ENCODE data around the gene NPLOC4. TPM values are rescaled to one million over a fixed set of nuclear protein-coding genes. Genes with fewer than 3 reads are reported as not detected.
"Not testable (repeated sequence)": the region's sequence is repeated elsewhere in the genome, so short reads cannot be mapped to it uniquely, and the experiment has no call there.

Gene NPLOC4
- total RNA-seq, 1 donor from 2014 or later: 51.9 TPM

DNA sequence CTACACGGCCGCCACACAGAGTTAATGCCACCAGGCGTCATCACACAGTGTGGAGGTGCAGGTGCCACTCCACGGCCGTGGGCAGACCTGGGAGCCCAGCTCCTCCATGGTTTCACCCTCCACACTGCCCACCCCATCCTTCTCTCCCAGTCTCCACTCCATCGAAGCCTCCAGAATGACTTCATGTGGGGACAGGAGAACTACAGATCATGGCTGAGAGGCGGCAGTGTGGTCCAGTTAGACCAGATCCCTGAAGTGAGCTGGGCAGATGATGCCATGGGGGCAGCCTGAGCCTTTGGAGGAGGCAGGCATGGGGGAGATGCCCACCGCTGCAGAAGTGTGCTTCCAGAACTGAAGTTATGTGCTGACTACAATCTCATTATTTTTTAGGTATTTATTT lies 46.8 kb downstream of the NPLOC4 start:
- H3K4me3 ChIP-seq (ENCODE audit: low read depth, low read length): no peak overlapping the region
- no peak for DNase-seq (ENCODE audit: low read depth)
- TF ChIP-seq, protein P1, sequence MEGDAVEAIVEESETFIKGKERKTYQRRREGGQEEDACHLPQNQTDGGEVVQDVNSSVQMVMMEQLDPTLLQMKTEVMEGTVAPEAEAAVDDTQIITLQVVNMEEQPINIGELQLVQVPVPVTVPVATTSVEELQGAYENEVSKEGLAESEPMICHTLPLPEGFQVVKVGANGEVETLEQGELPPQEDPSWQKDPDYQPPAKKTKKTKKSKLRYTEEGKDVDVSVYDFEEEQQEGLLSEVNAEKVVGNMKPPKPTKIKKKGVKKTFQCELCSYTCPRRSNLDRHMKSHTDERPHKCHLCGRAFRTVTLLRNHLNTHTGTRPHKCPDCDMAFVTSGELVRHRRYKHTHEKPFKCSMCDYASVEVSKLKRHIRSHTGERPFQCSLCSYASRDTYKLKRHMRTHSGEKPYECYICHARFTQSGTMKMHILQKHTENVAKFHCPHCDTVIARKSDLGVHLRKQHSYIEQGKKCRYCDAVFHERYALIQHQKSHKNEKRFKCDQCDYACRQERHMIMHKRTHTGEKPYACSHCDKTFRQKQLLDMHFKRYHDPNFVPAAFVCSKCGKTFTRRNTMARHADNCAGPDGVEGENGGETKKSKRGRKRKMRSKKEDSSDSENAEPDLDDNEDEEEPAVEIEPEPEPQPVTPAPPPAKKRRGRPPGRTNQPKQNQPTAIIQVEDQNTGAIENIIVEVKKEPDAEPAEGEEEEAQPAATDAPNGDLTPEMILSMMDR (conservative IDR thresholded peaks at IDR 0.05; ENCODE audit: low read depth, low read length): no peak

DNA sequence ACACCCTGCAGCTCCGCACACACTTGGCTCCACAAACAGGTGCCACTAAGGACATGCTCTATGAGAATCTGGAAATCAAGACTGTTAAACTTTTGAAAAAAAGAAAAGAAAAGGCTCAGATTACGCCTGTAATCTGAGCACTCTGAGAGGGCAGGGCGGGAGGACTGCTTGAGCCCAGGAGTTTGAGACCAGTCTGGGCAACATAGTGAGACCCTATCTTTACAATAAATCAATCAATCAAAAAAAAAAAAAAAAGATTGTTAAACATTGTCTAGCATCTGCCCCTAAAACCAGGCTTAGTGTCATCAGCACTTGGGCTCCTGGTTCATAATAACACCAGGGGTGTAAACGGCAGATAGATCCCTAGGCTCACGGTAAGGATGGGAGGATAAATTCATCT lies 47.3 kb downstream of the NPLOC4 start:
- H3K4me3 ChIP-seq (ENCODE audit: low read depth, low read length): no peak overlapping the region
- TF ChIP-seq, protein P1 (conservative IDR thresholded peaks at IDR 0.05; ENCODE audit: low read depth, low read length): no peak
- DNase-seq (ENCODE audit: low read depth): no peak

DNA sequence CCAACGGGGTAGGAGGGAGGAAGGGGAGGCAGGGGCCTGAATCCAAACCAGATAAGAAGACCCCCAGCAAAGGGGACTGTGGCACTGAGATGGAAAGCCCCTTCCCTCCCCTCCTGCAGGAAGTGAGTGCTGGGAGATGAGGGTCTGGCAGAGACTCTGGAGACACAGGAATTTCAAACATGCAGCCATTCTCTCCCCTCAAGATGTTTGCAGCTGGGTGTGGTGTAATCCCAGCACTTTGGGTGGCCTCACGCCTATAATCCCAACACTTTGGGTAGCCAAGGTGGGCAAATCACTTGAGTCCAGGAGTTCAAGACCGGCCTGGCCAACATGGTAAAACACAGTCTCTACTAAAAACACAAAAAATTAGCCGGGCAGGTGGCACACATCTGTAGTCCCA lies 50.8 kb downstream of the NPLOC4 start:
- H3K4me3 ChIP-seq (ENCODE audit: low read depth, low read length): no peak overlapping the region
- no peak for DNase-seq (ENCODE audit: low read depth)
- TF ChIP-seq, protein P1 (conservative IDR thresholded peaks at IDR 0.05; ENCODE audit: low read depth, low read length): no peak

DNA sequence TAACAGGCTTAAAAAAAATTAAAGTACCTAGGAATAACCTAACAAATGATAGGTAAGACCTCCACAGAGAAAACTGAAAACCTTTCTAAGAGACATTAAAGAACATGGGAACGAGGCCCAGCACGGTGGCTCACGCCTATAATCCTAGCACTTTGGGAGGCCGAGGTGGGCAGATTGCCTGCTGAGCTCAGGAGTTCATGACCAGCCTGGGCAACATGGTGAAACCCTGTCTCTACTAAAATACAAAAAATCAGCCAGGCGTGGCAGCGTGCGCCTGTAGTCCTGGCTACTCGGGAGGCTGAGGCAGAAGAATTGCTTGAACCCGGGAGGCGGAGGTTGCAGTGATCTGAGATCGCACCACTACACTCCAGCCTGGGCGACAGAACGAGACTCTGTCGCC lies 52.1 kb downstream of the NPLOC4 start:
- H3K4me3 ChIP-seq (ENCODE audit: low read depth, low read length); DNase-seq (ENCODE audit: low read depth): not testable (repeated sequence)

DNA sequence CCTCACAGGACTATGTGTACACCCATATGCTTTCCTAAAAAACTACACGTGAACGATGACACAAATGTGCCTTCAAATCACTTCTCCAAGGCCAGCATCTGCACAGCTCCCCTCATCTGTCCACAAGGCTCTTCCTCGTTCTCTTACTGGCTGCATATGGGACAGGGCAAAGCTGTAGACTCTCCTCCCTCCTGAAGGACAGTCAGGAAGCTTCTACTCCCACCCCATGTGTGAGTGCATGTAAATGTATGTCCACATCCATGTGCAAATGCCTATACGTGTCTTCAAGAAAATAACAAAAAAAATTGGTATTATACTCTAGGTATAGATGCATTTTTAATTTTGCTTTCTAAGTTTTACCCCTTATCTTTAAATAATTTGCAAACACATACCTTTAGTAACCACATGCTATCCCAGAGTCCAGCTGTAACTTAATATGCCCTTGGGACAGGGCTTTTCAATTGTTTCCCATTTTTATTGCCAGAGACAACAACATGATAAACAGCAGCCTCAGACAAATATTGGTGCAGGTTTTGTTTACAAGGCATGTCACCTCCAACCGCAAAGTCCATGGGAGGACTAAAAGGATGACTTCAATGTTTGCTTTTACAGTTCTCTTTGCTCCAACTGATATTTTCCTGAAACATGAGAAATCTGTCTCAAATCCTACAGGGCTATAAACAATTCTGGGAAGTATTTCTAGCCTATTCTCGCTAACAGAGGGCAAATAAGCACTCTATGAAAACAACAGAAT lies 53.1 kb downstream of the NPLOC4 start:
- no peak for DNase-seq (ENCODE audit: low read depth)
- no peak overlapping the region for H3K4me3 ChIP-seq (ENCODE audit: low read depth, low read length)
- TF ChIP-seq, protein P1 (conservative IDR thresholded peaks at IDR 0.05; ENCODE audit: low read depth, low read length): no peak

DNA sequence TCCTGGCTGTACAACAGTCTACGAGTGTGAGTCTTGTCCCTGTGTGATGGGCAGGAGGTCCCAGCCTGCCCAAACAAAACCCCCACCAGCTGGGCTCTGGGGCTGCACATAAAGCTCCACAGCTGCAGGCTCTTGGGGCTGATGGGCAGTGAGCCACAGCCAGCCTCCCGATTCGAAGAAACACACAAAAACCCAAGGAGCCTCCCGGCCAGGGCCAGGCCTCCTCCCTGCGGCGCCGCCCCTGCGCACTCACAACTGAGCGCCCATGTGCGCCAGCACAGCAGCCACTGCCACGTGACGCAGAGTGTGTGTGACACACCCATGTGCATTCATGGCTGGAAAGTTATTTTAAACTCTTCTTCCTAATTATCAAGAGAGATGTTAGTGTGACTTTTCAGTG lies 54.2 kb downstream of the NPLOC4 start:
- no peak for DNase-seq (ENCODE audit: low read depth)
- no peak overlapping the region for H3K4me3 ChIP-seq (ENCODE audit: low read depth, low read length)
- TF ChIP-seq, protein P1 (conservative IDR thresholded peaks at IDR 0.05; ENCODE audit: low read depth, low read length): no peak

DNA sequence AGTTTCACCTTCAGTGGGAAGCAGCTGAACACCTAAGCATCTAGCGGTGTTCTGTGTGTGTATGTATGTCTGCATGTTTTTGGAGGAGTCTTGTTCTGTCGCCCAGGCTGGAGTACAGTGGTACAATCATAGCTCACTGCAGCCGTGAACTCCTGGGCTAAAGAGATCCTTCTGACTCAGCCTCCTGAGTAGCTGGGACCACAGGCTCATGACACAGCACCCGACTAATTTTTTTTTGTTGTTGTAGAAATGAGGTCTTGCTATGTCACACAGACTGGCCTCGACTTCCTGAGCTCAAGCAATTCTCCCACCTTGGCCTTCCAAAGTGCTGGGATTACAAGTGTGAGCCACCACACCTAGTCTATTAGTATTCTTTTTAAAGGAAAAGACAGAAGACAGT lies 54.6 kb downstream of the NPLOC4 start:
- TF ChIP-seq, protein P1 (conservative IDR thresholded peaks at IDR 0.05; ENCODE audit: low read depth, low read length): no peak
- no peak overlapping the region for H3K4me3 ChIP-seq (ENCODE audit: low read depth, low read length)
- no peak for DNase-seq (ENCODE audit: low read depth)
